HG03039 (cell line): Measurements from ENCODE around the gene ETDB.
"Not testable (repeated sequence)": the region's sequence is repeated elsewhere in the genome, so short reads cannot be mapped to it uniquely, and the experiment has no call there.

Experiments used
- ATAC-seq: cut with Tn5 transposase; IDR thresholded peaks from one replicate; pipeline ENCODE4 v1.9.1; 2021; ENCODE audit warnings: mild to moderate bottlenecking, moderate library complexity; ENCODE audit not compliant: unreplicated experiment

Gene ETDB

DNA sequence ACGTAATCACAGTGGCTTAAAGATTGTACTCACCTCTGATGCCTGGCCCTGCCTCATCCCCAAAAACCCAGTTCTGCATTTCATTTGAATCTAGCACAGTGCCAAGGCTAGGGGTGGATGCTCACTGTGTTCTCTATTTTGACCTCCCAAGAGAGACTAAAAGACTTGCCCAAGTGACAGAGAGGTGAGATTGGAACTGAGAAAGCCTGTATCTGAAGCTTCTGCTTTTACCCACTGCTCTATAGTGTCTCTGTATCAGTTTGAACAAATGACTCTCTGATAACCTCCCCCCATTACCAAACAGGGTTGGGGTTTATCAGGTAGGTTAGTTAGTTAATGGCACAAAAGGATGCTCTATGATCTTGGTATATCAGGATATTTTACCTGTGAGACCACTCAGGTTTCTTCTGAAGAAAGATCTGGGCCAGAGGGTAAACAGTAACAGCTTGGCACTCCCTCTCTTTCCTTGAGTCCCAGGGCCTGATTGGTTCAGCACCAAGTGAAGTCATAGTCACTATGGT, at the start of gene ETDB:
Gene ETDB, minus strand, starts transcription at position 471 of the 521 bp plus-strand sequence. CDS start 1,265 bp downstream, outside the sequence.
- ATAC-seq: not testable (repeated sequence)

DNA sequence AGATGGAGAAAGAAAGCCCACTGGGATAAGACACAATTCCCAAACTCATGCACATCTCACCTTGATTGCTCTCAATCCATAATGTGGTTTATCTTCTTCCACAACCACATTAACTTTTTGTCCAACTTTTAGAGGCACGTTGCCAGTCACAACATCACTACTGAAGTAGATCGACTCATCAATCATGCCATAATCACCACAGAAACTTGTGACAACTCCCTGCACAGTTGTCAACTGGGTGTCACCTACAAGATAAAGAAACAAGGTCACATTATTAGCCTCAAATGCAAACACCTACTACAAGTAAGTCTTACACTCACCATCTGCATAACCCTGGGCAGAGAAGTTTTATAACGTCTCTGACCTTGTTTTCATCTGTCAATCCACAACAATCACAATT, 49.2 kb upstream of the ETDB start:
- not testable (repeated sequence) for ATAC-seq

- no peak for ATAC-seq
These were observed 48.2 kb upstream of the ETDB start for GRCh38 chrX:135168486-135168885.

DNA sequence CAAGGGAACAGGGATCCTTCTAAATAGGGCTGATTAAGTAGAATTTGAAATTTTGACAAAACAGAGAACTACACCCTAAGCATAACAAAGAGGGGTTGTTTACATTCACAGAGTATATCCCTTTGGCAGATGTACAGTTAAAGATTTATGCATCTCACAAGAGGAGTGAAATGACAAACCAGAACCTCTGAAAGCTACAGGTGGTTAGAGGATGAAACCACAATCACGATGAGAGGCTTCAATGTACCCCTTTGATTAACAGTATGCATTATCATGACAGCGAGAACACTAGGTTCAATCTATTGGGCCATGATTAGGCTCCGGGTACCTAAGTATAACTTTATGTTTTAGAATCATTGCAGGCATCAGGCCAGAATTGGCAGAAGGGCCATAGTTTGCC, 34.4 kb upstream of the ETDB start:
- not testable (repeated sequence) for ATAC-seq

- ATAC-seq: not testable (repeated sequence)
These were observed 5.8 kb upstream of the ETDB start for GRCh38 chrX:135126145-135126544.

DNA sequence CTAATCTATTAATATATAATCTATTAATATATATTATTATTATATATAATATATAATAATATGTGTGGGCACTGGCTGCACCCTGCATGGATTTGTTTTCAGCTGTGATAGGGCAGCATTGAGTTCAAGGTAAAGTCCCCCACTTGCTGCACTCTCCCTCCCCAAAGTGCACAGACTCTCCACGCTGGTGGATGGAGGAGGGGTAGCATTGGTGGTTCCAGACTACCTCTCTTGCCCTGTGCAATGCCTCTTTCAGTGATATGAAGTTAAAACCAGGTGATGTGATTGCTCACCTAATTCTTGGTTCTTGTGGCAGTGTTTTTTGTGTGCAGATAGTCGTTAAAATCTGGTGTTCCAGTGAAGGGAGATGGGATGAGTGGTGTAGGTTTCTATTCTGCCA, 4.3 kb downstream of the ETDB start:
- ATAC-seq: not testable (repeated sequence)

GRCh38 chrX:135114392-135114791, 5.9 kb downstream of the ETDB start:
- peak; percentile 95 for ATAC-seq

DNA sequence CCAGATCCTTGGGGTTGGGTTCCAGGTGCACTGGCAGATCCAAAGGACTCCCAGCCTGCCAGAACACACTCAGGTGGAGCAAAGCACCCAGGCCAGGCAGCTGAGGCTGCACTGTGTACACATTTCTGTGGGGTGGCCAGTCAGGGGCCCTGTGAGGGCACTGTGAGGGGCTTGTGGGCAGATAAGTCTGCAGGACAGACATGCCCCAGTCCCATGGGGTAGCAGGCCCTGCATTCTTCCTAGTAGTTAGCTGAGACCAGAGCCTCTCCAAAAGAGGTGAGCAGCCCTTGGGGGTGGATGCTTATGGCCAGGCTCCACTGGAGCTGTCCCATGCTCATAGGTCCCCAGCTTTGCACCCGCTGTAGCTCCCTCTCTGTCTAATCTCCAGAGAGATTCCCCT, 7.6 kb downstream of the ETDB start:
- no peak for ATAC-seq

- peak; percentile 42 for ATAC-seq
These were observed 8.1 kb downstream of the ETDB start for GRCh38 chrX:135112096-135112729.

DNA sequence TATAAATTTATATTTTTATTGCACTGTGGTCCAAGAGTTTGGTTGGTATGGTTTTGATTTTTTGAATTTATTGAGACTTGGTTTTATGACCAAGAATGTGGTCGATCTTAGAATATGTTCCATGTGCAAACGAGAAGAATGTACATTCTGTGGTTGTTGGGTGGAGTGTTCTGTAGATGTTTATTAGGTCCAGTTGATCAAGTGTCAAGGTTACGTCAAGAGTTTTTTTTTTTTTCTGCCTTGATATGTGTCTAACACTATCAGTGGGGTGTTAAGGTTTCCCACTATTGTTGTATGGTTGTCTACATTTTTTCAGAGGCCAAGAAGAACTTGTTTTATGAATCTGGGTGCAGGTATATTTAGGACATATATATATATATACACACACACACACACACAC, 10.8 kb downstream of the ETDB start:
- no peak for ATAC-seq

- no peak for ATAC-seq
These were observed 20.9 kb downstream of the ETDB start for GRCh38 chrX:135099493-135099783.

GRCh38 chrX:135097196-135097744, 23.1 kb downstream of the ETDB start:
- ATAC-seq: not testable (repeated sequence)

DNA sequence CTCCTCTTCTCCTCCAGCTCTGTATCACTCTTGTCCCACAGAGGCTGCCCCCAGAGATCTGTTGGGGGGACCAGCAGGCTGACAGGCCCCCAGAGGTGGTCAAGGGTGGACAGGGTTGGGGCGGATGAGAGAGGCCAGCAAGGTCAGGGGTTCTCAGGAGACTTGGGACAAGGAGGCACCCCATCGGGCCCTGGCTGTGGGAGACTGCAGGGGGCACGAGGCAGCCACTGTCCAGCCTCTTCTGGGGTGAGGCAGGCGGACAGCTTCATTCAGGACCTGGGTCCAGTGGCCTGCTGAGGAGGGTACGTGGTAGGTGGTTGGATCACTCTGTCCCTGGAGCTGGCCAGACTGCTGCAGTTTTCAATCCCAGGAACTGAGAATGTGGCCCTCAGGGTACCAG, 24.6 kb downstream of the ETDB start:
- ATAC-seq: no peak

GRCh38 chrX:135094726-135095125, 25.6 kb downstream of the ETDB start:
- no peak for ATAC-seq

DNA sequence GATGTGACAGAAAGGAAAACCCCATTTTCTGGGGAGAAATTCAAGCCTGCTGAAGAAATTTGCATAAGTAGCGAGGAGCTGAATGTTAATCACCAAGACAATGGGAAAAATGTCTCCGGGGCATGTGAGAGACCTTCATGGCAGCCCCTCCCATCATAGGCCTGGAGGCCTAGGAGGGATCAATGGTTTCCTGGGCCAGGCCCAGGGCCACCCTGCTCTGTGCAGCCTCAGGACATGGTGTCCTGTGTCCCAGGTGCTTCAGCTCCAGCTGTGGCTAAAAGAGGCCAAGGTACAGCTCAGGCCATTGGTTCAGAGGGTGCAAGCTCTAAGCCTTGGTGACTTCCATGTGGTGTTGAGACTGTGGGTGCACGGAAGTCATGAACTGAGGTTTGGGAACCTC, 31.2 kb downstream of the ETDB start:
- ATAC-seq: no peak

DNA sequence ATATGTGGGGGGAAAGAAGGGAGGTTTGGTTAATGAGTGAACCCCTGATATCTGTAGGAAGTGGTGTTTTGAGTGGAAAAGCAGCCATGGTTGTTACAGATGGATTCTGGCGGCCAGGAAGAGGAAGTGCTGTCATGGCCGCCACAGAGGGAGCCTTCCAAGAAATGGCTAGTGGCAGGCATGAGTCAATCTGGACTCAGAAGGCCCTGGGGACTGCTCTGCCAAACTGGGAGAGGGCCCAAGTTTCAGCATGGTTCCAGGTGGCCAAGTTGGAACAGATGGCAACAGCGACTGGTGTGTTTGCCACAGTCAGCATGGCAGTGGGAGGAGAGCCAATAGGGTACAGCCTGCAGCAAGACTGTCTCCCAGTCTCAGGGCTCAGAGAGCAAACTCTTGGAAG, 32.5 kb downstream of the ETDB start:
- no peak for ATAC-seq

- peak; percentile 72 for ATAC-seq
These were observed 34.0 kb downstream of the ETDB start for GRCh38 chrX:135086197-135086854.

- no peak for ATAC-seq
These were observed 38.5 kb downstream of the ETDB start for GRCh38 chrX:135081693-135082404.
